PC-3 (cell line): ENCODE data around the gene CCNL1. TPM values are rescaled to one million over a fixed set of nuclear protein-coding genes. Genes with fewer than 3 reads are reported as not detected.

Experiments
- ATAC-seq: fragments of 200-7000 bp; cut with Tn5 transposase; 2 replicates; pipeline ENCODE4 v1.9.1; 2020; ENCODE audit warnings: mild to moderate bottlenecking, moderate library complexity
- BruUV-seq: library from RNA; stranded (reverse); fragments of 400-500 nt; replicated peaks from 2 replicates; lab custom pipeline; 2021; lab: Mats Ljungman, UMichigan
- CTCF ChIA-PET: fragments of 300-600 bp; sonication (Branson Sonifier 250); formaldehyde crosslinking; loops from one replicate; lab custom pipeline; 2022; ENCODE audit warnings: antibody characterized with exemption; lab: Charles Lee
- POLR2A ChIA-PET: fragments of 300-600 bp; sonication (Branson Sonifier 250); formaldehyde crosslinking; loops from one replicate; lab custom pipeline; 2022; ENCODE audit warnings: antibody characterized with exemption; ENCODE audit not compliant: unreplicated experiment; lab: Charles Lee
- DNase-seq: peaks from one replicate; pipeline ENCODE4 v3.0.0-alpha.2; 2015
- H2AFZ ChIP-seq: fragments of 300-600 bp; sonication (generic); 2 replicates; pipeline ENCODE4 v1.6.0; 2016; ENCODE audit warnings: antibody characterized with exemption, low read length
- H3F3A ChIP-seq: fragments of 300-600 bp; sonication (generic); one replicate; pipeline ENCODE4 v1.6.0; 2017; ENCODE audit warnings: antibody characterized with exemption, low read length, control low read depth, mild to moderate bottlenecking; ENCODE audit not compliant: unreplicated experiment
- H3K27ac ChIP-seq: fragments of 300-600 bp; sonication (generic); 2 replicates; pipeline ENCODE4 v1.5.1; 2016; ENCODE audit warnings: mild to moderate bottlenecking, low read length
- H3K27me3 ChIP-seq: fragments of 300-600 bp; sonication (generic); 2 replicates; pipeline ENCODE4 v1.6.1; 2016; ENCODE audit warnings: low read length, mixed read lengths
- H3K36me3 ChIP-seq: fragments of 300-600 bp; sonication (generic); 2 replicates; pipeline ENCODE4 v1.6.1; 2016; ENCODE audit warnings: low read depth, mixed run types, low read length, mixed read lengths
- H3K4me1 ChIP-seq: fragments of 300-600 bp; sonication (generic); 2 replicates; pipeline ENCODE4 v1.5.1; 2016; ENCODE audit warnings: low read length; ENCODE audit not compliant: insufficient read depth
- H3K4me2 ChIP-seq: fragments of 300-600 bp; sonication (generic); 2 replicates; pipeline ENCODE4 v1.6.0; 2016; ENCODE audit warnings: low read length
- H3K4me3 ChIP-seq: fragments of 300-600 bp; sonication (generic); 2 replicates; pipeline ENCODE4 v1.5.1; 2016; ENCODE audit warnings: mild to moderate bottlenecking, low read length, mixed read lengths
- H3K79me2 ChIP-seq: fragments of 300-600 bp; sonication (generic); 2 replicates; pipeline ENCODE4 v1.6.1; 2017; ENCODE audit warnings: low read length, mixed read lengths
- H3K9ac ChIP-seq: fragments of 300-600 bp; sonication (generic); 2 replicates; pipeline ENCODE4 v1.6.0; 2016; ENCODE audit warnings: mild to moderate bottlenecking, low read length
- H3K9me2 ChIP-seq: fragments of 300-600 bp; sonication (generic); replicated peaks from 2 replicates; pipeline ENCODE4 v1.6.1; 2016; ENCODE audit warnings: mixed run types, low read length, mixed read lengths
- H3K9me3 ChIP-seq: fragments of 300-600 bp; sonication (generic); 2 replicates; pipeline ENCODE4 v1.6.1; 2016; ENCODE audit warnings: low read length, mixed read lengths
- H4K20me1 ChIP-seq: fragments of 300-600 bp; sonication (generic); 2 replicates; pipeline ENCODE4 v1.6.1; 2016; ENCODE audit warnings: low read length, mixed read lengths
- CTCF ChIP-seq: fragments of 300-600 bp; sonication (generic); conservative IDR thresholded peaks from 2 replicates; pipeline ENCODE4 v1.5.1; 2017; ENCODE audit warnings: antibody characterized with exemption, low read depth, mild to moderate bottlenecking, low read length
- EZH2 ChIP-seq: fragments of 300-600 bp; sonication (generic); IDR thresholded peaks from one replicate; pipeline ENCODE4 v1.6.1; 2017; ENCODE audit warnings: antibody characterized with exemption, mild to moderate bottlenecking, low read length; ENCODE audit not compliant: unreplicated experiment
- EZH2phosphoT487 ChIP-seq: fragments of 300-600 bp; sonication (generic); IDR thresholded peaks from 2 replicates; pipeline ENCODE4 v1.6.1; 2018; ENCODE audit warnings: mild to moderate bottlenecking, antibody characterized with exemption, low read length, borderline replicate concordance
- intact Hi-C: fragments of 100-400 bp; cut with micrococcal nuclease; formaldehyde crosslinking; loops from 2 replicates; pipeline ENCODE4 v1.9.0; 2023
- total RNA-seq: library from RNA; depleted of rRNA; stranded (reverse); fragments of >200 nt; gene quantifications from 2 replicates; pipeline ENCODE4 v1.2.3, GENCODE V29; 2014

Gene CCNL1
- total RNA-seq, 1 experiment from 2014 or later, result 231 TPM

GRCh38 chr3:157112536-157112935 is 47.4 kb downstream of the CCNL1 start:
- H2AFZ ChIP-seq, result no peak overlapping the region
- no peaks in the 10 kb centered on the region for H3K9me3 ChIP-seq
- no peaks in the 10 kb centered on the region for H3K79me2 ChIP-seq
- intact Hi-C loops, result no loop called here
- no peaks in the 10 kb centered on the region for H4K20me1 ChIP-seq
- H3K27ac ChIP-seq, result no peak overlapping the region
- ChIA-PET CTCF (no interaction called here), POLR2A (no interaction called here)
- H3F3A ChIP-seq, result no peaks in the 10 kb centered on the region
- no peaks in the 10 kb centered on the region; the same call in 1 of the 2 replicates for H3K9me2 ChIP-seq
- DNase-seq, result no peak
- no TSS peak for BruUV-seq
- no peak overlapping the region for H3K4me2 ChIP-seq
- no peaks in the 10 kb centered on the region for H3K36me3 ChIP-seq
- H3K27me3 ChIP-seq, result no peaks in the 10 kb centered on the region
- H3K4me1 ChIP-seq, result peaks cover 17% of the 10 kb centered on the region
- TF ChIP-seq EZH2 (no peak), EZH2phosphoT487 (no peak), CTCF (no peak)
- H3K9ac ChIP-seq, result no peak overlapping the region
- H3K4me3 ChIP-seq, result no peak overlapping the region
- no peak for ATAC-seq

DNA sequence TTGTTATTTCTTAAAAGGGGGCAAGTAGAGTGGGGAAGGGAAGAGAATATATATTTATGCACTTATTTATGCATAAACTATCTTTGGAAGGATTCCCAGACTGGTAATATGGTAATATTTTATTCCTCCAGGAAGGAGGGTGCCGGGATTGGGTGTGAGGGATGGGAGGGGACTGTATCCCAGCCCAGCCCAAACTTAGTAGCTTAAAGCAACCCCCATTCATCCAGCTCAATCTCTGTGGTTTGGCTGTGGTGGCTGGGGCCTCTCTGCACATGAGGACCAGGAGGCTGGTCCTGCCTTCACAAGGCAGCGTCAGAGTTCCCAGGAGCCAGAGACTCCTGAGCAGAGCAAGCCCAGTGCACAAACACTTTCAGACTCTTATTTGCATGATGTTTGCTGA is 48.4 kb downstream of the CCNL1 start:
- no peak overlapping the region for H2AFZ ChIP-seq
- H3K9ac ChIP-seq, result no peak overlapping the region
- H3K4me1 ChIP-seq, result peaks cover 17% of the 10 kb centered on the region
- no peaks in the 10 kb centered on the region for H3K27me3 ChIP-seq
- no TSS peak for BruUV-seq
- no peaks in the 10 kb centered on the region for H3K9me3 ChIP-seq
- H3K36me3 ChIP-seq, result no peaks in the 10 kb centered on the region
- H3K79me2 ChIP-seq, result no peaks in the 10 kb centered on the region
- no peak overlapping the region for H3K4me2 ChIP-seq
- ChIA-PET POLR2A (no interaction called here), CTCF (no interaction called here)
- no peaks in the 10 kb centered on the region for H4K20me1 ChIP-seq
- no peak for DNase-seq
- H3F3A ChIP-seq, result no peaks in the 10 kb centered on the region
- TF ChIP-seq EZH2 (no peak), EZH2phosphoT487 (no peak), CTCF (no peak)
- no peaks in the 10 kb centered on the region for H3K9me2 ChIP-seq
- no peak for ATAC-seq
- no peak overlapping the region for H3K27ac ChIP-seq
- intact Hi-C loops, result no loop called here
- no peak overlapping the region for H3K4me3 ChIP-seq

GRCh38 chr3:157110761-157111278 is 49.1 kb downstream of the CCNL1 start:
- TF ChIP-seq CTCF, result no peak
- TF ChIP-seq EZH2phosphoT487, result no peak
- no peak for TF ChIP-seq EZH2
- Histone ChIP-seq H4K20me1 (no peaks in the 10 kb centered on the region), H3K9me2 (no peaks in the 10 kb centered on the region), H3K36me3 (no peaks in the 10 kb centered on the region), H2AFZ (no peak overlapping the region), H3K4me1 (peaks cover 10% of the 10 kb centered on the region), H3K79me2 (no peaks in the 10 kb centered on the region), H3K4me3 (no peak overlapping the region), H3K27me3 (no peaks in the 10 kb centered on the region), H3K27ac (no peak overlapping the region), H3K9me3 (no peaks in the 10 kb centered on the region), H3K4me2 (no peak overlapping the region), H3K9ac (no peak overlapping the region), H3F3A (no peaks in the 10 kb centered on the region)
- CTCF ChIA-PET, result no interaction called here
- POLR2A ChIA-PET, result no interaction called here
- BruUV-seq, result no TSS peak
- intact Hi-C loops, result no loop called here
- ATAC-seq, result no peak
- no peak for DNase-seq
